ENCODE results near the gene MEF2A. TPM values are rescaled to one million over a fixed set of nuclear protein-coding genes. Genes with fewer than 3 reads are reported as not detected.
A peak's percentile ranks its signal among the peaks of the same experiment; 100 is the strongest.

Gene MEF2A
- total RNA-seq, 8 experiments from 2014 or later, result 12.9 to 65.4 (median 30.9) TPM

- in situ Hi-C loops (cut with MboI; ENCODE audit: low pct_unique_long_range_greater_than_20kb in 2 of 9, low sequenced_read_pairs in 9 of 9, unreplicated experiment in 9 of 9), result loop anchor here in 1 of 9 experiments (25.0 kb wide), 1 partner anchor 154 kb away; no protein-coding TSS in a partner anchor
- Histone ChIP-seq H3K4me3 (peak overlapping the region; percentile 59 to 86 (median 65)), H3K4me1 (replicated peaks in 1 of 2) (peaks cover 9 to 24% of the 10 kb centered on the region in 2 donors), H3K27ac (peak overlapping the region; percentile 94 to 95)
- 0 to 2% (median 0%) methylated on average over 2 to 17 of the region's 69 CpGs; no CpG with 5 or more reads in 6 of the 10 experiments for WGBS, 10 experiments
- peak in 5 of 8 experiments; percentile 5 to 32 (median 20) for ATAC-seq (replicated peaks in 6 of 8)
These were observed 543 bp downstream of the MEF2A start for GRCh38 chr15:99566157-99566897.

- H3K4me3 ChIP-seq, result peak overlapping the region in 1 of 5 donors; percentile 1
These were observed 3.0 kb downstream of the MEF2A start for GRCh38 chr15:99568625-99569352.

GRCh38 chr15:99571299-99571698, 5.5 kb downstream of the MEF2A start:
- Histone ChIP-seq H3K27ac (no peak overlapping the region), H3K4me3 (no peak overlapping the region), H3K4me1 (replicated peaks in 1 of 2) (peaks cover 7 to 16% of the 10 kb centered on the region in 2 donors)
- 87 to 100% (median 96%) methylated on average over 1 to 3 of the region's 3 CpGs; no CpG with 5 or more reads in 1 of the 10 experiments for WGBS, 10 experiments
- in situ Hi-C loops (cut with MboI; ENCODE audit: low pct_unique_long_range_greater_than_20kb in 2 of 9, low sequenced_read_pairs in 9 of 9, unreplicated experiment in 9 of 9), result loop anchor here in 1 of 9 experiments (25.0 kb wide), 1 partner anchor 159 kb away; no protein-coding TSS in a partner anchor
- ATAC-seq (replicated peaks in 6 of 8), result no peak

More at GRCh38 chr15:99568625-99569352, 3.0 kb downstream of the MEF2A start:
- WGBS, 10 experiments, result 0 to 90% (median 39%) methylated on average over 1 to 9 of the region's 9 CpGs
- in situ Hi-C loops (cut with MboI; ENCODE audit: low pct_unique_long_range_greater_than_20kb in 2 of 9, low sequenced_read_pairs in 9 of 9, unreplicated experiment in 9 of 9), result loop anchor here in 1 of 9 experiments (25.0 kb wide), 1 partner anchor 156 kb away; no protein-coding TSS in a partner anchor
- peak in 2 of 8 experiments; percentile 2 to 18 for ATAC-seq (replicated peaks in 6 of 8)
- H3K4me1 ChIP-seq (replicated peaks in 1 of 2), result peaks cover 13 to 24% of the 10 kb centered on the region in 2 donors
- no peak overlapping the region for H3K27ac ChIP-seq

GRCh38 chr15:99574048-99574447, 8.3 kb downstream of the MEF2A start:
- WGBS, 10 experiments, result 64 to 98% (median 87%) methylated on average over 2 to 4 of the region's 4 CpGs
- no peak overlapping the region for H3K4me3 ChIP-seq
- no peak overlapping the region for H3K27ac ChIP-seq
- ATAC-seq (replicated peaks in 6 of 8), result no peak
- H3K4me1 ChIP-seq (replicated peaks in 1 of 2), result peaks cover 4 to 5% of the 10 kb centered on the region in 2 donors
- in situ Hi-C loops (cut with MboI; ENCODE audit: low pct_unique_long_range_greater_than_20kb in 2 of 9, low sequenced_read_pairs in 9 of 9, unreplicated experiment in 9 of 9), result loop anchor here in 1 of 9 experiments (25.0 kb wide), 1 partner anchor 162 kb away; no protein-coding TSS in a partner anchor

GRCh38 chr15:99574502-99574901, 8.7 kb downstream of the MEF2A start:
- Histone ChIP-seq H3K27ac (no peak overlapping the region), H3K4me3 (no peak overlapping the region), H3K4me1 (replicated peaks in 1 of 2) (peaks cover 4% of the 10 kb centered on the region in 2 donors)
- in situ Hi-C loops (cut with MboI; ENCODE audit: low pct_unique_long_range_greater_than_20kb in 2 of 9, low sequenced_read_pairs in 9 of 9, unreplicated experiment in 9 of 9), result loop anchor here in 1 of 9 experiments (25.0 kb wide), 1 partner anchor 162 kb away; no protein-coding TSS in a partner anchor
- WGBS, 10 experiments, result 71 to 100% (median 83%) methylated on average over 1 to 6 of the region's 6 CpGs; no CpG with 5 or more reads in 5 of the 10 experiments
- no peak for ATAC-seq (replicated peaks in 6 of 8)

- peak in 3 of 8 experiments; percentile 31 to 65 (median 59) for ATAC-seq (replicated peaks in 6 of 8)
- Histone ChIP-seq H3K27ac (no peak overlapping the region), H3K4me1 (replicated peaks in 1 of 2) (peaks cover 3 to 7% of the 10 kb centered on the region in 2 donors), H3K4me3 (no peak overlapping the region)
- in situ Hi-C loops (cut with MboI; ENCODE audit: low pct_unique_long_range_greater_than_20kb in 2 of 9, low sequenced_read_pairs in 9 of 9, unreplicated experiment in 9 of 9), result no loop called here
These were observed 13.0 kb downstream of the MEF2A start for GRCh38 chr15:99578809-99579208.

- WGBS, 10 experiments, result 20 to 88% (median 80%) methylated on average over 1 to 3 of the region's 3 CpGs; no CpG with 5 or more reads in 5 of the 10 experiments
- ATAC-seq (replicated peaks in 6 of 8), result no peak
- no peak overlapping the region for H3K27ac ChIP-seq
- in situ Hi-C loops (cut with MboI; ENCODE audit: low pct_unique_long_range_greater_than_20kb in 2 of 9, low sequenced_read_pairs in 9 of 9, unreplicated experiment in 9 of 9), result no loop called here
- peaks cover 3 to 7% of the 10 kb centered on the region in 2 donors for H3K4me1 ChIP-seq (replicated peaks in 1 of 2)
- no peak overlapping the region for H3K4me3 ChIP-seq
These were observed 14.3 kb downstream of the MEF2A start for GRCh38 chr15:99580076-99580475.

- no peak overlapping the region for H3K27ac ChIP-seq
- whole genome bisulfite sequencing, 10 experiments, result 6 to 86% (median 66%) methylated on average over 1 to 4 of the region's 4 CpGs; no CpG with 5 or more reads in 2 of the 10 experiments
- H3K4me1 ChIP-seq (replicated peaks in 1 of 2), result peaks cover 3 to 7% of the 10 kb centered on the region in 2 donors
- H3K4me3 ChIP-seq, result no peak overlapping the region
- in situ Hi-C loops (cut with MboI; ENCODE audit: low pct_unique_long_range_greater_than_20kb in 2 of 9, low sequenced_read_pairs in 9 of 9, unreplicated experiment in 9 of 9), result no loop called here
- peak in 4 of 8 experiments; percentile 29 to 63 (median 40) for ATAC-seq (replicated peaks in 6 of 8)
These were observed 16.8 kb downstream of the MEF2A start for GRCh38 chr15:99582508-99582960.

GRCh38 chr15:99584081-99584600, 18.4 kb downstream of the MEF2A start:
- in situ Hi-C loops (cut with MboI; ENCODE audit: low pct_unique_long_range_greater_than_20kb in 2 of 9, low sequenced_read_pairs in 9 of 9, unreplicated experiment in 9 of 9), result no loop called here
- ATAC-seq (replicated peaks in 6 of 8), result no peak
- no peak overlapping the region for H3K27ac ChIP-seq
- peaks cover 3% of the 10 kb centered on the region in 2 donors for H3K4me1 ChIP-seq (replicated peaks in 1 of 2)
- no peak overlapping the region for H3K4me3 ChIP-seq
- WGBS, 10 experiments, result 63 to 100% (median 95%) methylated on average over 1 to 2 of the region's 2 CpGs; no CpG with 5 or more reads in 2 of the 10 experiments

- 33 to 100% (median 95%) methylated on average over 1 of the region's 1 CpG; no CpG with 5 or more reads in 1 of the 10 experiments for WGBS, 10 experiments
- in situ Hi-C loops (cut with MboI; ENCODE audit: low pct_unique_long_range_greater_than_20kb in 2 of 9, low sequenced_read_pairs in 9 of 9, unreplicated experiment in 9 of 9), result no loop called here
- peaks cover 3% of the 10 kb centered on the region in 2 donors for H3K4me1 ChIP-seq (replicated peaks in 1 of 2)
- no peak for ATAC-seq (replicated peaks in 6 of 8)
- H3K4me3 ChIP-seq, result no peak overlapping the region
- H3K27ac ChIP-seq, result no peak overlapping the region
These were observed 20.3 kb downstream of the MEF2A start for GRCh38 chr15:99586121-99586520.

- in situ Hi-C loops (cut with MboI; ENCODE audit: low pct_unique_long_range_greater_than_20kb in 2 of 9, low sequenced_read_pairs in 9 of 9, unreplicated experiment in 9 of 9), result no loop called here
- Histone ChIP-seq H3K27ac (no peak overlapping the region), H3K4me3 (no peak overlapping the region), H3K4me1 (replicated peaks in 1 of 2) (no peaks in the 10 kb centered on the region)
- ATAC-seq (replicated peaks in 6 of 8), result no peak
These were observed 24.0 kb downstream of the MEF2A start for GRCh38 chr15:99589801-99590200.

- in situ Hi-C loops (cut with MboI; ENCODE audit: low pct_unique_long_range_greater_than_20kb in 2 of 9, low sequenced_read_pairs in 9 of 9, unreplicated experiment in 9 of 9), result no loop called here
- Histone ChIP-seq H3K27ac (no peak overlapping the region), H3K4me3 (no peak overlapping the region), H3K4me1 (replicated peaks in 1 of 2) (no peaks in the 10 kb centered on the region)
- 10 to 100% (median 89%) methylated on average over 1 to 2 of the region's 2 CpGs for WGBS, 10 experiments
- ATAC-seq (replicated peaks in 6 of 8), result no peak
These were observed 25.3 kb downstream of the MEF2A start for GRCh38 chr15:99590913-99591646.

All from motor neuron (in vitro differentiated cells).